Hippocampal formation (tissue), 2 donors: ENCODE measurements around the gene NEK2.
"Not testable (repeated sequence)": the region's sequence is repeated elsewhere in the genome, so short reads cannot be mapped to it uniquely, and the experiment has no call there.

Experiments used
- DNase-seq, 2 donors: peaks; one replicate each; lab custom pipeline; 2025; lab: John Stamatoyannopoulos, UW

The NEK2 gene

DNA sequence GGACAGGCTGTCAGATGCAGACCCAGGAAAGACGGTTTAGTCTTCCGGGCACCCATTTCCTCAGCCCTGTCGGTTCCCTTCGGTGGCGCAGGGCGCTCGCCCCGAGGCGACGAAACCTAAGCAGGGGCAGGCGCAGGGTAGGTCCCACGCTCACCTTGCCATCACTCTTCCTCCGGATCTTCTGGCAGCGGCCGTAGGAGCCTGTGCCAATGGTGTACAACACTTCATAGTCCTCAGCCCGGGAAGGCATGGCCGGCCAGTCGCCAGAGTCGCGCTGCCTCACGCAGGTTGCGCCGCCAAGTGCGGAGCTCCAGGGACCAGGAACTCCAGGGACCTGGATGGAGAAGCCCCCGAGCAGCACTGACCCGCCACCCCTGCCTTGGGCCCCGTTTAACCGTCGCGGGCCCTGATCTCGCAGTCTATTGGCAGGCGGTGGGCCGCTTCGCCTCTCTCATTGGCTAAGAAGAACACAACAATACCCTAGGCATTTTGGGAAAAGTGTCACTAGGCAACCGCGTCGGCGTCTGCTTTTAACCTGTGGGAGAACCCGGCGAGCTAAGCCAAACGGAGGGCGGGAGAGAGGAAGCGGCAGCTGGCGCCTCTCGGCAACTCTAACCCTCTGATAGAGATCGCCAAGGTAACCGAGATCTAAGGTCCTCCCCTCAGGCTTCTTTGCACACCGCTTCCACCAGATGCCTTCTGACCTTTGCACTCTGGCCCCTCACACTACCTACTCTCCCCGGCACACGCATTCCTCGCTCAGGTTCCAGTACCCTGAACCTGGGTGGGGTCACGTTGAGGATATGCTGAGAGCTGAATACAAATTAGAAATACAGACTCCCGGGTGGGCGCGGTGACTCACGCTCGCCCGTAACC lies at the start of gene NEK2:
TSS of gene NEK2 (minus strand) at position 392 of the 876 bp plus-strand sequence. CDS start at position 250, 142 bp downstream.
- peak; percentile 52 to 74 for DNase-seq

DNA sequence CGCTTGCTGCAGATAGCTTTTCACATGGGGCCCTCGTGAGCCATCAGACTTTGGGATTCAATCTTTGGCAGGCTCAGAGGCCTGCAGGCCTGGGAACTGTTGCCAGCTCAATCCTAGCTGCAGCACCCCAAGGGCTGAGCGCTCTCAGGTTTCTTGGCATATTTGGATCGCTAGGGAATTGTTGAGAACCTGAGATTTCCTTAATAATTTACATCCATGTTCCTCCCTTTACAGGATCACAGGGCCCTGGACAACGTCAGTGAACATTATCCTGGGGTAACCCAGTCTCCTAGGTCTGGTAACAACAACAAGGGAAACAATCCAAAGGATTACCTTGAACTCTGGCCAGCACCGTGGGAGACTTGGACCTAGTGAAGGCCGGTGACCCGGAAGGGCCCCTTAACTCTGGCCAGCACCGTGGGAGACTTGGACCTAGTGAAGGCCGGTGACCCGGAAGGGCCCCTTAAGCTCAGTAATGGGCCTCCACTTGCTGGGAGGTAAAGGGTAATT lies 49.3 kb upstream of the NEK2 start:
- no peak for DNase-seq

DNA sequence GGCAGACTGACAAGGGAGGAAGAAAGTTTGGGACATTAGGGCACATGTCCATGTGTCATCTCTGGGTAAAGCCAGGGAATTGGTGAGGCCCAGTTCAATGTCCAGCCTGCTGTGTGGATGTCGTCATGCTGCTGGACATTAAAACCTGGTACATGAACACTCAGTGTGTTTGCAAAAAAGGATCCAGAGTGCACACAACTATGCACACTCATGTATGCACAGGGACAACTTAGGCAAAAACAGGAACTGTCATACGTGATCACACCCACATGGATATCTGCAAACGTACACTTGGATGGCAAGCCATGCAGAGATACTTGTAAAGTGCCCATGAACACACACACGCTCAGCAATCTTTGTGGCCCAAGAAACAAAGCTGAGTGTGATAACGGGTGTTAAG lies 47.9 kb upstream of the NEK2 start:
- DNase-seq, result no peak

DNA sequence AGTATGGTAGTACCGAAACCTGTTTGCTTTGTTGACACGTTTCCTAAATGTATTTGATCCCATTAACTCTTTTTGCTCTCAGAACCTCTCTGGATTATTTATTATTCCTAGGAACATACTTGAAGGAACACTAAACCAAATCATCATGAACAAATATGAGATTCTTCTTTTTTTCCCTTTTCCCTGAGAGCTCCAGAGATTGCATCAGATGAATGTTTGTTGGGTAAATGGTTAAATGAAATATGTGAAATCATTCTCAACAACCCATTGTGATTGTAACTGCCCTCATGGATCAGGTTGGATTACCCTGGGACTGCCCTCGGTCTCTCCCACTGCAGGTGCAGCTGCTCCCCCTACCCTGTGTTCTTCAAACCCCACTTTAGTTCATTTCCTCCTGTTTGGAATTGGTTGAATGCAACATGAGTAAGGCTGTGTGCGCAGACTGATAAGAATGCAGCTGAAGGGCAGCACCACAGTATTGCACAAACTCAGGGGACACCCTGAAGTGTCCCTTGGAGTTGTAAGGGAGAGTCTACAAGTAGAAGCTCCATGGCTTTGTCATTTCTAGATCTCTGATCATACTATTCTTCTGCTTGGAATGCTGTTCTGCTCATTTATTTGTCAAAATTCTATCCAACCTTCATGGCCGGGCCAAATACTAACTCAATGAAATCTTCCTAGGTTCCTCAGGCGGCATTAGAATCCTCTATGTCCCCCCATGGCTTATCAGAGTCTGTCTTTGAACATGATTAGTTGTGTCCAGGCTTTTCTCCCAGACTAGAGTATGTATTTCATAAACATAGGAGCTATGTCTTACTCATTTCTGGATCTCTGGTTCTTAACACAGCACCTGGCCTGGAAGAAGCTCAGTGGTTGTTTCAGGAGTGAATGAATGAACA lies 47.1 kb upstream of the NEK2 start:
- no peak for DNase-seq

DNA sequence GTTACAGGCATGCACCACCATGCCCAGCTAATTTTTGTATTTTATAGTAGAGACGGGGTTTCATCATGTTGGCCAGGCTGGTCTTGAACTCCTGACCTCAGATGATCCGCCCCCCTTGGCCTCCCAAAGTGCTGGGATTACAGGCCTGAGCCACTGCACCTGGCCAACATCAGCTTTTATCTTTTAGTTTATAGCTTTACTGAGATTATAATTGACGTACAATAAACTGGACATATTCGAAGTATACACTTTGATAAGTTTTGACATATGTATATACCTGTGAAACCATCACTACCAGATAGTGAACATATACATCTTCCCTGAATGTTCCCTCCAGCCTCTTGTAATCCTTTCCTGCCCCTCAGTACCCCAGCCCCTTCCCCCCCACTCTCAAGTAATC lies 41.1 kb upstream of the NEK2 start:
- not testable (repeated sequence) for DNase-seq

DNA sequence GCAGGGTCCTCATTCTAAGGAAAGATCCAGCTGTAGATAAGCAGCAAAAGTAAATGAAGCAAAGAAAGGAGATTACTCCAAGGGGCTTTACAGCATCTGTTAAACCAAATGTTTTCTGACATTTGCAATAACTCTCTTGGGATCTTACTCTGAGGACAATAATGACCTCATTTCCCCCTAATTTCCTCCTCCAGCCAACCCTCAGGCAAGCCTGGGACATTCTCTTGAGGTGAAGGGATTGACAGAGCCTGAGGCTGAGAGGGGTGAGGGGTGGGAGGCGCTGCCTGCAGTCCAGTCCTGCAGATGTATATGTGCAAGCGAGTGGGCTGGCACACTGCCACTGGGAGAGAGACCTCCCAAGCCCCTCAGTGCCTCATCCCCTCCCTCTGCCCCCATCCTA lies 40.5 kb upstream of the NEK2 start:
- DNase-seq, result no peak

DNA sequence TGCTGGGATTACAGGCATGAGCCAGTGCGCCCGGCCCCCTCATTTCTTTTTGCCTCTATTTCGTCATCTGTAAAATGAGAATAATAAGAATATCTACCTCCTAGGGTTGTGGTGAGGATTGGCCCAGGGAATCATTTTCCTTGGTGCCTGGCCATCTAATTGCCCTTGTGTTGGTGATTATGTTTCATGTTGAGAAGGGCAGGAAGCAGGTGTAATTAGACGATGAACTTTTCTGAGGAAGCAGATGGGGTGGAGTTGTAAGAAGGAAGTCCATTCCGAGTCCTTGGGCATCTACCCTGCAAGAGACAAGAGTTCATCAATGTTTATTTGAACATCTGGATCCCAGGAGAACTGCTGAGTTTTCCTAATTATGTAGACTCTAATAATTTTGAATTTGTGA lies 38.7 kb upstream of the NEK2 start:
- DNase-seq, result no peak

DNA sequence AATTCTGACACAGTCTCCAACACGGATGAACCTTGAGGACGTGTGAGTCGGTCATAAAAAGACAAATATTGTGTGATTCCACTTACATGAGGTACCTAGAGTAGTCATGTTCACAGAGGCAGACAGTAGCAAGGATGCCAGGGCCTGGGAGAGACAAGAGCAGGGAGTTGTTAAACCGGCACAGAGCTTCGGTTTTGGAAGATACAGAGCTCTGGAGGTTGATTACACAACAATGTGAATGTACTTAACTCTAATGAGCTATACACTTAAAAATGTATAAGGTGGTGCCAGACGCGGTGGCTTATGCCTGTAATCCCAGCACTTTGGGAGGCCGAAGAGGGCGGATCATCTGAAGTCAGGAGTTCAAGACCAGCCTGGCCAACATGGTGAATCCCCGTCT lies 37.8 kb upstream of the NEK2 start:
- DNase-seq, result no peak

DNA sequence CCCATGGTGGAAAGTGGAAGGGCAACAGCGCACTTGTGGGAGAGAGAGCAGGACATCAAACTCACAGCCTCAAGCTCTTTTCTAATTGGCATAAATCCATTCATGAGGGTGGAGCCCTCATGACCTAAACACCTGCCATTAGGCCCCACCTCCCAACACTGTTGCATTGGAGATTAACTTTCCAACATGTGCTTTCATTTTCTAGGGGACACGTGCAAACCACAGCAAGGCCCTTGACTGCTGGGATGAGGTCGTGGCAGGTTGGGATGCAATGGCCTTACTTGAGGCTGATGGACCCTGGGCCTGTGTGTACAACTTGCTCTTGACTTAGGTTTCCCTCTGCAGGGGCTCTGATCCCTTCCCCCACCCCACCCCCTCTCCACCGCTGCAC lies 35.9 kb upstream of the NEK2 start:
- DNase-seq, result no peak

DNA sequence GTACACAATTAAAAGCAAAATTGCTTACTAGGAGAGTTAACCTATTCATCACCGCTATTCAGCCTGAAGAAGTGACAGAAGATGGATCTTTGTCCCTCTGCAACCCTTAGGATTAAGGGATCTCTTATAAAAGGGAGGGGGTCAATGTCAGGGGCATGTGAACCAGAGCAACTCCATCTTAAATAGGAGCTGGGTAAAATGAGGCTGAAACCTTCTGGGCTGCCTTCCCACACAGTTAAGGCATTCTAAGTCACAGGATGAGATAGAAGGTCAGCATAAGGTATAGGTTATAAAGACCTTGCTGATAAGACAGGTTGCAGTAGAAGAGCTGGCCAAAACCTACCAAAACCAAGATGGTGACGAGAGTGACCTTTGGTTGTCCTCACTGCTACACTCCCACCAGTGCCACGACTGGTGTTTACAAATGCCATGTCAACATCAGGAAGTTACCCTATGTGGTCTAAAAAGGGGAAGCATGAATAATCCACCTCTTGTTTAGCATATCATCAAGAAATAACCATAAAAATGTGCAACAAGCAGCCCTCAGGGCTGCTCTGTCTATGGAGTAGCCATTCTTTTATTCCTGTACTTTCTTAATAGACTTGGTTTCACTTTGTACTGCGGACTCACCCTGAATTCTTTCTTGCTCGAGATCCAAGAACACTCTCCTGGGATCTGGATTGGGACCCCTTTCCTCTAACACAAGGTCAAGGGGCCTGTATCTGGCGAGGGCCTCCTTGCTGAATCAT lies 35.3 kb upstream of the NEK2 start:
- no peak for DNase-seq

DNA sequence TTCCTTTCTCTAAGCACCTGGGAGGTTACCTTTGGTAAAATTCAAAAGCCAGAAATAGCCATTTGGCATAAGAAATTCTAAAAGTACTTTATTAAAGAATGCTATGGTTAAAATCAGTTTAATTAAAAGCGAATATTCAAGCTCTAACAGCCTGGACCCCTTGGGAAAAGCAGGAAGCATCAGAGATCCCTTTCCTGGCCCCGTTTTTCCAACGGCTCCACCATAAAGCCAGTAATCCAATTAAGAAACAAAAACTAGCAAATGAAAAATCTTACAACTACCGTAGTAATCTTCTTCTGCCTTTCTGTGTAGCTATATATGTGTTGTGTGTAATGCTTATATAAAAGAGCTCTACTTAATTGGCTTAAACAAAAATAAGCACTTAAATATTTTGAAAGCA lies 33.5 kb upstream of the NEK2 start:
- DNase-seq, result no peak

DNA sequence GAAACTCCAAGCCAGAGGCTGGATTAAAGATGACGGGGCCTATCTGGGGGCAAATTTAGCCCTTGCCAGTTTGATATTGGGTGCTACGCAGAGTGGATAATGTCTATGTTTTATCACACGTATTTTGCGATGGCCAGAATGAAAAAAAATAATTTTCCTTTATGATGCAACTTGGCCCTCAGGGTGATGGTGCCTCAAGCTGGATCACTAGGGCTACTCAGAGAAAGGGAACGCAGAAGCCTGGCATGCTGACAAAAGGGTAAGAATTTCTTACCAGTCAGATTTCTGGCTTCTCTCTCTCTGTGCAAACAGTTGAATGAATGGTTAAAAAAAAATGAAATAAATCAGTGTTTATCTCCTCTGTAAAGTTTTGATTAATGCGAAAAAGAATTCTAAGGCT lies 32.6 kb upstream of the NEK2 start:
- no peak for DNase-seq

DNA sequence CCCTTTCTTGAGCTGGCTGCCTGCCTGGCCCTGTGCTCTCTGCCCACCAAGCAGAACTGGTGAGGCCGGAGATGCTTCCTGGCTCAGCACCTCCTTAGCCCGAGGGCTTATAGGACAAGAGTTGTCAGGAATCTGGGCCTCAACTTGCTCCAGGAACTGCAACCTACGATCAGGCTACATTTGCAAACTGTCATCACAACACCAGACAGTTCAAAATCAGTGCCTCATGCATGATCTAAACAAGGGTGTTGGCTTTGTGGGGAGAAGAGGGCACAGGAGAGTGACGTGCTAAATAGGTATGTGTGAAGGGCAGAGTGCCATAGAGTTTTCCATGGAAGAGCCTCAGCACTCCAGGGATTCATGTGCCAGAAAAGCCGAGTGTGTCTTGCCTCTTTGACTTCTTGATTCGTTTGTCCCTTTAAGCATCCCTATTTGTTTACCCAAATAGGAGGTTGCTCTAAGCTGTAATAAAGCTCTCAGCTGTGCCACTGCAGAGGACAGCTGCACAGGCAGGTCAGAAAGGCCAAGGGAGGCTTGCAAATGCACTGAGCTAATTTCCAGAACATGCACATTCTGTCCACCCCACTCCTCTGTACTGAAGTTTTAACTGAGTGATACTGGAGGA lies 30.2 kb upstream of the NEK2 start:
- no peak for DNase-seq

DNA sequence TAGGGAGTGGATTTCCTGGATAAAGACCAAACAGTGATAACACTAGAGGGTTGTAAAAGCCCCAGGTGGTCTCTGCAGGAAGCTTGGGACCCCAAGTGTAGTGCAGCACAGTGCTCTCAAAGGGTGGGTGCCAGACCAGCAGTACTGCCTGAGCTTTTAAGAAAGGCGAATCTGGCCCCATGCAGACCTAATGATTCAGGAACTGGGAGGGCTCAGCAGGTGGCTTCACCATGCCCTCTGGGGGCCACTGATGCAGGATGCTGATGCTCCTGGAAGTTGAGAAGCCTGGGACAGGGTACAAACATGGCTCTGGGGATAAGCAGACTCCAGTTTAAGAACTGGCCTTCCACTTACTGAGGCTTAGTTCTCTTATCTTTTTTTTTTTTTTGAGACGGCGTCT lies 29.1 kb upstream of the NEK2 start:
- DNase-seq, result no peak

DNA sequence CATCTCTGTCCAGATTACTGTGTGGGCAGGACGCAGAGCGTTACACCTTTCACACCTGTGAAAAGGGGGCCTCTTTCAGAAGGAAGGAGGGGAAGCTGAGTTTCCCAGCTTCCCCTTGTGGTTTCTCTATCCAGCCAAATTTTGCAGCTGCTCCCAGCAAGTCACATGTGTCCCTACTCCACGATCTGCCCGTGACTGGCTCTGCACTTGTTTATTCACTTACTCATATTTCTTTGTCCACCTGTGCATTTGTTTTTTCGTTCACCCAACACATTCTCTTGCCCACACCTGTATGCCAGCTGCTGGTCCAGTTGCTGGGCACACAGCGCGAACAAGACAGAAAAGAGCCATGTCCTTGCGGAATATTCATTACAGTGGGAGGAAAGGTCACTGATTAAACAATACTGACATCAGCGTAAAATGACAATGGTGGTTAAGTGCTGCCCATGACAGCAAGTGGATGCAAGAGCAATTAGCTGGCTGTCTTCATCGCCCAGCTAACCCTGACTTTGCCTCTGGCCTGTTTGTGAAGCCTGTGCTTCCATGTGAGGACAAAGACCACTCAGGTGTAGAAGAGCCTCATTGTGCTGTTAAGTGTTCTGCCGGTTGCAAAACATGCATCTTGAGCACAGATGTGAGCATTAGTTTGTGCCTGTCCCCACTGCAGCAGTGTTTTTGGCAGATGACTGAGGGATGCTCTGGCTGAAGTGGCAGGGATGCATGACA lies 28.6 kb upstream of the NEK2 start:
- DNase-seq, result peak in 1 of 2 donors; percentile 21

DNA sequence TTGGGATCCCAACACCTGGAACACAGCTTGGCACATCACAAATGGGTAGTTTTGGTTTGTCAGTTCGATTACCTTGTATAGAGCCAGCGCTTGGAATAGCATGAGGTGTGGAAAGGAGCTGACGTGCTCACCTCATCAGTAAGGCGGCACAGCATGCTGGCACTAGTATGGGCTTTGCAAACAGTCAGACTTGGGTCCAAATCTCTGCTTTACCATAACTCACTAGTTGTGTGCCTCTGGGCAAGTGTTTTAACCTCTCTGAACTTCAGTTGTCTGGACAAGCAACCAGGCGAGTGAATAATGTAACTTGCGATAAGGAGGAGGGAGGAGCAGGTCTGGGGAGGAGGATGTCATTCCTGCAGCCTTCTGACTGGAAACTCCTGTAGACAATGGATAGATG lies 26.3 kb upstream of the NEK2 start:
- DNase-seq, result no peak

DNA sequence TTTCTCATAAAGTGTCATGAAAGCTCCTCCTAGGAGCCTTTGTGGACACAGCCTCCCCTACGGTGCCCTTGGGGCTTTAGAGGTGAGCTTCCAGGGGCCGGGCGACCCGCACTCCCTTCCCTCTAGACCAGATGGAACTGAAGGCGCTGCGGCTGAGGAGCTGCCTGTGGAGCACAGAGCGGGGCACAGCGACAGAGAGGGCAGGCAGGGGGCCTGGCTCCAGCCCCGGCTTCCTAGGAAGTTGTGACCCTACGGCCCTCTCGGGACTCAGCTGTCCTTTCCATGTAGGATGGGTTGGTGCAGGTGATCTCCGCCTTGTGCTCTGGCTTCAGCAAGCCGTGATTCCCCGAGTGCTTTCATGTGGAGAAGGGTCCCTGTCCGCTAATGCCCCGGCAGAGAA lies 23.6 kb upstream of the NEK2 start:
- DNase-seq, result no peak

DNA sequence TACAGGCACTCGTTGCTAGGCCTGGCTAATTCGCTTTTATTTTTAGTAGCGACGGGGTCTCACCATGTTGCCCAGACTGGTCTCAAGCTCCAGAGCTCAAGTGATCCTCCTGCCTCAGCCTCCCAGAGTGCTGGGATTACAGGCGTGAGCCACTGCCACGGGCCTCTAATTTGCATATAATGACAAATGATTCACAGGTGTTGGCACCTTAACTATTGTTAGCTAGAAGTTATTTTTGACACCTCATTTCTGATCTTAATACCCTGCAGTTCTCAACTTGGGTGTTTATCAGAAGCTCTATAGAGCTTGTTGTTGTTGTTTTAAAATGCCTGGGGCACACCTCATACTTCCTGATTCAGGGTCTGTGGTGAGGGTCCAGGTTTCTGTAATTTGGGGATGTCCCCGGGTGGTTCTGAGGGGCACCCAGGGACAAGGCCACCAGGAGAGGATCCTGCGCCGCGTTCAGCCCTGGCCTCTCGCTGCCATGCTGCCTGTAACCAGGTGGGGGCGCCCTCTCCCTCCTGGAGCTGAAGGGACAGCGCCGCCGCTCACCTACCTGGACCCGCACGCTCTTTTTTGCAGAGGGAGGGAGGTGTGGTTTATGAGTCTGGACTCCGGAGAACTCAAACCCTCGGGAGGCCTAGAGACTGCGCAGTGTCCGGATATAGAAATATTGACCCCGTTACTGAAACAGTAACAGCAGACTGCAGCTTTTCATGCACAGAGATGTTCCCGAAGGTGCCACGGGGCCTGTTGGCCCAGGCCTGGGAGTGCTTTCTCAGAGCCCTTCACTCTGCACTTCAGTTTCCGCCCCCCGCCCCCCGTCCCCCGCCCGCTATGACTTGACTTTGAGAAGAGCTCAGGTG lies 23.0 kb upstream of the NEK2 start:
- peak; percentile 48 to 80 for DNase-seq

DNA sequence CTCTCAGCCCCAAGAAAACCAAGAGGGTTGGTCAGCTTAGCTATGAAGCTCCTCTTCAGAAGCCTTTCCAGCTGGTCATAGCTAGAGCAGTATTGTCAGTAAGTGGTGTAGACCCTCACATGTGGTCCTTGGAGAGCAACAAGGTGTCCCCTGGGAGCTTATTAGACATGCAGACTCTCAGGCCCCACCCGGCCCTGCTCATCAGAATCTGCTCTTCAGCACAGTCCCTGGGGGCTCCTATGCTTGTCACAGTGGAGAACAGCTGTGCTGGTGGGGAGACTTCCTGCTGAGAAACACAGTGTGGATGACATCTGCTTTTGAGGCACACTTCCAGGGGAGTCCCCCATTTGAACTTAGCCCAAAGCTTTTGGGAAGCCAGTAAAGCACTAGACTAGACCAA lies 21.9 kb upstream of the NEK2 start:
- no peak for DNase-seq
